Measurements from ENCODE around the gene TRAPPC10.

The TRAPPC10 gene

GRCh38 chr21:43975469-43976098, 36.5 kb upstream of the TRAPPC10 start:
- TF ChIP-seq CTCF (IDR thresholded peaks at IDR 0.05; ENCODE audit: low read depth, low read length): peak; percentile 89
- no peak overlapping the region for H3K4me3 ChIP-seq (ENCODE audit: low read depth, low read length)

DNA sequence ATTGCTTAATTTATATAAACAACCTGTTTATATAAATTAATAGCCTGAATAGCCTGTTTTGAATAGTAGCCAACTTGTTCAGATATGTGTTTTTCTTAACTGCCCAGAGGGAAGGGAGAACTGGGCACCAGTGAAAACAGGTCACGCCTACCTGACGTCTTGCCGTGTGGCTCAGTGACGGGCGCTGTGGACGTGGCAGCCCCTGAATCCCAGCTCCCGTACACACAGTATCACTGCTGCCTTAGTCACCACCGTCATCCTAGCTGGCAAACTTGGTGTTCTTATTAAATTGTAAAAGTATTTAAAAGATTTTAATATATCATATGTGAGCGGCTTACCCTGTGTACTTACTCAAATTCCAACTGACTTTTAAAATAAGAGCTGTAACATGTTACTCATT, 35.4 kb upstream of the TRAPPC10 start:
- no peak for TF ChIP-seq CTCF (IDR thresholded peaks at IDR 0.05; ENCODE audit: low read depth, low read length)
- H3K4me3 ChIP-seq (ENCODE audit: low read depth, low read length): no peak overlapping the region

GRCh38 chr21:43978060-43978459, 34.0 kb upstream of the TRAPPC10 start:
- H3K4me3 ChIP-seq (ENCODE audit: low read depth, low read length): no peak overlapping the region
- no peak for TF ChIP-seq CTCF (IDR thresholded peaks at IDR 0.05; ENCODE audit: low read depth, low read length)

- TF ChIP-seq CTCF (IDR thresholded peaks at IDR 0.05; ENCODE audit: low read depth, low read length): no peak
- no peak overlapping the region for H3K4me3 ChIP-seq (ENCODE audit: low read depth, low read length)
Observed at GRCh38 chr21:43979654-43980053, 32.5 kb upstream of the TRAPPC10 start.

- H3K4me3 ChIP-seq (ENCODE audit: low read depth, low read length): no peak overlapping the region
- TF ChIP-seq CTCF (IDR thresholded peaks at IDR 0.05; ENCODE audit: low read depth, low read length): no peak
Observed at GRCh38 chr21:43981151-43981870, 30.8 kb upstream of the TRAPPC10 start.

- no peak overlapping the region for H3K4me3 ChIP-seq (ENCODE audit: low read depth, low read length)
Observed at GRCh38 chr21:43981871-43982210, 30.3 kb upstream of the TRAPPC10 start.

More at GRCh38 chr21:43981871-43982210, 30.3 kb upstream of the TRAPPC10 start:
- no peak for TF ChIP-seq CTCF (IDR thresholded peaks at IDR 0.05; ENCODE audit: low read depth, low read length)

All from WI38 (cell line).